H9 (cell line): ENCODE data around the gene RBFOX2. TPM values are rescaled to one million over a fixed set of nuclear protein-coding genes. Genes with fewer than 3 reads are reported as not detected.

Experiments
- DNase-seq: peaks from one replicate; pipeline ENCODE4 v3.0.0-alpha.2; 2017
- H2AFZ ChIP-seq: one replicate; pipeline ENCODE4 v1.6.1; 2013; ENCODE audit warnings: mild to moderate bottlenecking, low read length, control low read depth, moderate library complexity
- H2AK5ac ChIP-seq: 2 replicates; pipeline ENCODE4 v1.6.1; 2013; ENCODE audit warnings: low read length, control low read depth, mixed read lengths; ENCODE audit not compliant: insufficient read length
- H2BK120ac ChIP-seq: one replicate; pipeline ENCODE4 v1.6.1; 2013; ENCODE audit warnings: low read depth, mild to moderate bottlenecking, low read length, control low read depth, inconsistent platforms; ENCODE audit not compliant: poor library complexity, severe bottlenecking
- H2BK12ac ChIP-seq: 2 replicates; pipeline ENCODE4 v1.6.1; 2013; ENCODE audit warnings: low read length, control low read depth, mixed read lengths, low read depth; ENCODE audit not compliant: insufficient read length
- H2BK15ac ChIP-seq: 2 replicates; pipeline ENCODE4 v1.6.1; 2013; ENCODE audit warnings: low read depth, low read length, control low read depth
- H2BK20ac ChIP-seq: one replicate; pipeline ENCODE4 v1.6.1; 2013; ENCODE audit warnings: low read depth, mild to moderate bottlenecking, low read length, control low read depth, inconsistent platforms; ENCODE audit not compliant: poor library complexity, severe bottlenecking
- H2BK5ac ChIP-seq: 2 replicates; pipeline ENCODE4 v1.6.1; 2013; ENCODE audit warnings: low read length, control low read depth, mixed read lengths; ENCODE audit not compliant: insufficient read length
- H3K14ac ChIP-seq: 2 replicates; pipeline ENCODE4 v1.6.1; 2013; ENCODE audit warnings: low read length, control low read depth; ENCODE audit not compliant: insufficient read depth
- H3K18ac ChIP-seq: 2 replicates; pipeline ENCODE4 v1.6.1; 2013; ENCODE audit warnings: low read depth, mild to moderate bottlenecking, mixed read lengths, low read length, control low read depth; ENCODE audit not compliant: insufficient read length
- H3K23ac ChIP-seq: 2 replicates; pipeline ENCODE4 v1.6.1; 2013; ENCODE audit warnings: low read length, control low read depth, mixed read lengths, low read depth; ENCODE audit not compliant: insufficient read length
- H3K23me2 ChIP-seq: 2 replicates; pipeline ENCODE4 v1.6.1; 2013; ENCODE audit warnings: low read depth, mild to moderate bottlenecking, mixed read lengths, low read length, control low read depth; ENCODE audit not compliant: insufficient read length, poor library complexity, severe bottlenecking
- H3K27ac ChIP-seq: 2 replicates; pipeline ENCODE4 v1.5.1; 2013; ENCODE audit warnings: low read length, control low read depth, mixed read lengths, low read depth; ENCODE audit not compliant: insufficient read length
- H3K27me3 ChIP-seq: 2 replicates; pipeline ENCODE4 v1.6.1; 2013; ENCODE audit warnings: low read length, control low read depth, inconsistent platforms; ENCODE audit not compliant: insufficient read depth
- H3K4ac ChIP-seq: 2 replicates; pipeline ENCODE4 v1.6.1; 2013; ENCODE audit warnings: low read depth, mild to moderate bottlenecking, control low read depth, inconsistent platforms, low read length, moderate library complexity
- H3K4me1 ChIP-seq: 2 replicates; pipeline ENCODE4 v1.6.1; 2013; ENCODE audit warnings: low read length, control low read depth, inconsistent platforms; ENCODE audit not compliant: insufficient read depth
- H3K4me2 ChIP-seq: 2 replicates; pipeline ENCODE4 v1.6.1; 2013; ENCODE audit warnings: low read length, control low read depth, mixed read lengths; ENCODE audit not compliant: insufficient read length, insufficient read depth
- H3K56ac ChIP-seq: 2 replicates; pipeline ENCODE4 v1.6.1; 2013; ENCODE audit warnings: low read depth, mild to moderate bottlenecking, mixed read lengths, low read length, control low read depth; ENCODE audit not compliant: insufficient read length
- H3K79me1 ChIP-seq: 2 replicates; pipeline ENCODE4 v1.6.1; 2013; ENCODE audit warnings: low read depth, mild to moderate bottlenecking, moderate library complexity, low read length, control low read depth, inconsistent platforms; ENCODE audit not compliant: insufficient read depth, poor library complexity, severe bottlenecking
- H3K79me2 ChIP-seq: 2 replicates; pipeline ENCODE4 v1.6.1; 2013; ENCODE audit warnings: low read length, control low read depth, inconsistent platforms; ENCODE audit not compliant: insufficient read depth
- H3K9ac ChIP-seq: 2 replicates; pipeline ENCODE4 v1.6.1; 2013; ENCODE audit warnings: low read length, control low read depth, mixed read lengths; ENCODE audit not compliant: insufficient read length; ENCODE audit errors: extremely low read depth
- H3K9me3 ChIP-seq: one replicate; pipeline ENCODE4 v1.6.1; 2013; ENCODE audit warnings: low read depth, low read length, inconsistent platforms; ENCODE audit not compliant: control insufficient read depth
- H3T11ph ChIP-seq: one replicate; pipeline ENCODE4 v1.6.1; 2013; ENCODE audit warnings: mild to moderate bottlenecking, low read length, control low read depth, inconsistent platforms
- H4K20me1 ChIP-seq: one replicate; pipeline ENCODE4 v1.6.1; 2013; ENCODE audit not compliant: control insufficient read depth, insufficient read length, insufficient read depth
- H4K5ac ChIP-seq: 2 replicates; pipeline ENCODE4 v1.6.1; 2013; ENCODE audit warnings: low read depth, mild to moderate bottlenecking, mixed read lengths, low read length, control low read depth; ENCODE audit not compliant: insufficient read length
- H4K8ac ChIP-seq: replicated peaks from 2 replicates; pipeline ENCODE4 v1.6.1; 2013; ENCODE audit warnings: low read length, control low read depth, mixed read lengths, low read depth; ENCODE audit not compliant: insufficient read length
- H4K91ac ChIP-seq: 2 replicates; pipeline ENCODE4 v1.6.1; 2013; ENCODE audit warnings: low read depth, mild to moderate bottlenecking, moderate library complexity, mixed read lengths, low read length, control low read depth; ENCODE audit not compliant: insufficient read length
- H3K27ac Mint-ChIP-seq, 3 experiments: 2 replicates in 2 of 3; 3 replicates in 1 of 3; pipeline ENCODE4 v1.8.0; 2020 to 2021; ENCODE audit warnings: mixed read lengths in 3 of 3, mild to moderate bottlenecking in 1 of 3, moderate library complexity in 1 of 3
- H3K27me3 Mint-ChIP-seq: 2 replicates; pipeline ENCODE4 v1.8.0; 2021; ENCODE audit warnings: low read depth, mild to moderate bottlenecking, moderate library complexity, mixed read lengths
- H3K36me3 Mint-ChIP-seq, 3 experiments: 2 replicates in 2 of 3; 3 replicates in 1 of 3; pipeline ENCODE4 v1.8.0; 2020 to 2021; ENCODE audit warnings: low read depth in 3 of 3, mixed read lengths in 3 of 3; ENCODE audit not compliant: insufficient read depth in 1 of 3
- H3K4me1 Mint-ChIP-seq, 2 experiments: 2 replicates each; pipeline ENCODE4 v1.8.0; 2020; ENCODE audit warnings: mixed read lengths in 2 of 2
- H3K4me3 Mint-ChIP-seq, 2 experiments: 2 replicates in 1 of 2; 3 replicates in 1 of 2; pipeline ENCODE4 v1.8.0; 2020 to 2021; ENCODE audit warnings: mild to moderate bottlenecking in 2 of 2, mixed read lengths in 2 of 2, moderate library complexity in 1 of 2
- H3K9me3 Mint-ChIP-seq, 2 experiments: 2 replicates in 1 of 2; 3 replicates in 1 of 2; pipeline ENCODE4 v1.8.0; 2020; ENCODE audit warnings: mild to moderate bottlenecking in 2 of 2, mixed read lengths in 2 of 2, moderate library complexity in 1 of 2
- CTCF ChIP-seq: fragments of 200-600 bp; sonication (generic); conservative IDR thresholded peaks from 3 replicates; pipeline ENCODE4 v1.8.0; 2021; ENCODE audit warnings: antibody characterized with exemption, mild to moderate bottlenecking
- WGBS: extraction: QIAGEN DNeasy Blood & Tissue Kit; methylation state at CpG from one replicate; pipeline ENCODE4 v1.1.7; 2013; ENCODE audit warnings: missing lambda C conversion rate, low lambda C conversion rate, mixed read lengths; ENCODE audit not compliant: insufficient read length; ENCODE audit errors: extremely low coverage; 5-methylcytosine and 5-hydroxymethylcytosine counted together
- total RNA-seq: library from RNA; stranded (reverse); gene quantifications from 2 replicates; pipeline ENCODE4 v1.2.1, GENCODE V29; 2021

RBFOX2 gene
- total RNA-seq, 1 experiment from 2014 or later: 84.7 TPM

GRCh38 chr22:35743326-35743860 lies 285.2 kb downstream of the RBFOX2 start:
- no peak overlapping the region for H4K8ac ChIP-seq
- no peak overlapping the region for H2BK120ac ChIP-seq
- H2BK15ac ChIP-seq: no peak overlapping the region
- no peak overlapping the region for H2BK5ac ChIP-seq
- H4K5ac ChIP-seq: no peak overlapping the region
- no peak overlapping the region for H2AFZ ChIP-seq
- H3K27ac ChIP-seq: no peak overlapping the region
- H3K27ac Mint-ChIP-seq: peak overlapping the region in 1 of 3 experiments; percentile 70; a peak in 2 of 7 replicates
- no peaks in the 10 kb centered on the region for H3K23me2 ChIP-seq
- no peak overlapping the region for H3K4me3 Mint-ChIP-seq
- H3T11ph ChIP-seq: no peak overlapping the region
- no CpG with 5 or more reads among the region's 6 CpGs for WGBS
- no peaks in the 10 kb centered on the region; the same call in 1 of the 2 replicates for H3K27me3 ChIP-seq
- H4K20me1 ChIP-seq: no peaks in the 10 kb centered on the region
- TF ChIP-seq CTCF: no peak
- H3K4me2 ChIP-seq: no peak overlapping the region
- H3K9ac ChIP-seq: no peak overlapping the region
- no peak overlapping the region for H2BK12ac ChIP-seq
- H3K14ac ChIP-seq: no peak overlapping the region
- peaks cover 30 to 57% of the 10 kb centered on the region in 2 experiments for H3K4me1 Mint-ChIP-seq
- no peaks in the 10 kb centered on the region for H3K9me3 ChIP-seq
- H3K56ac ChIP-seq: no peak overlapping the region
- no peaks in the 10 kb centered on the region for H3K27me3 Mint-ChIP-seq
- H3K36me3 Mint-ChIP-seq: peaks cover 10 to 34% (median 29%) of the 10 kb centered on the region in 3 experiments; a peak in 6 of 7 replicates
- no peak overlapping the region for H2BK20ac ChIP-seq
- no peak overlapping the region for H4K91ac ChIP-seq
- no peaks in the 10 kb centered on the region for H3K9me3 Mint-ChIP-seq
- no peak overlapping the region for H3K18ac ChIP-seq
- no peak for DNase-seq
- no peaks in the 10 kb centered on the region for H3K79me1 ChIP-seq
- H3K79me2 ChIP-seq: no peaks in the 10 kb centered on the region
- no peak overlapping the region for H3K4ac ChIP-seq
- no peak overlapping the region for H3K23ac ChIP-seq
- H3K4me1 ChIP-seq: no peaks in the 10 kb centered on the region
- no peak overlapping the region for H2AK5ac ChIP-seq
